Stimulated activated CD8-positive, alpha-beta memory T cell treated with anti-CD3 and anti-CD28 coated beads, Interleukin-4, amount 100 ng/mL, for 4 hours (primary cell): Measurements from ENCODE around the gene CYP17A1.
"Not testable (repeated sequence)": the region's sequence is repeated elsewhere in the genome, so short reads cannot be mapped to it uniquely, and the experiment has no call there.

ENCODE experiments used
- DNase-seq, 2 donors: peaks; one replicate each; pipeline ENCODE4 v3.0.0-alpha.2; 2020; ENCODE audit warnings: low read depth in 2 of 2, low spot score in 1 of 2

CYP17A1 gene

GRCh38 chr10:102837230-102837721 is at the start of gene CYP17A1:
Gene CYP17A1, minus strand, starts transcription at chr10:102837413. Its CDS starts 52 bp downstream, at chr10:102837361.
- no peak for DNase-seq

DNA sequence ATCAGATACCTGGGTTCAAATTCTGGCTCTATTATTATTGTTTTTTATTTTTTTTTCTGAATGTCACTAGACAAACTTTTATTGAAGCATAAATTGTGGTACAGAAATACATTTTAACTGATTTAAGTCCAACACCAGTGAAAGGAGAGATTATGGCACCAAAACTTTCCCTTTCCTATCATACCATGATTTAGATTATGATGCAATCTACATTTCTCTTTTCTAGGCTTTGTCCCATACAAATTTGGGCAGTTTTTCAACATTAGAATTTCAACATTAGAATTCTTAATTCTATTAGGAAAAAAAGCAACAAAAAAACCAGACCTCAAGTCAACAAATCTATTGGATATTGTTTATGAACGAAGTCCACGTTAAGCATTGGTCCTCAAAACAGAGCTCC is 43.0 kb upstream of the CYP17A1 start:
- no peak for DNase-seq

DNA sequence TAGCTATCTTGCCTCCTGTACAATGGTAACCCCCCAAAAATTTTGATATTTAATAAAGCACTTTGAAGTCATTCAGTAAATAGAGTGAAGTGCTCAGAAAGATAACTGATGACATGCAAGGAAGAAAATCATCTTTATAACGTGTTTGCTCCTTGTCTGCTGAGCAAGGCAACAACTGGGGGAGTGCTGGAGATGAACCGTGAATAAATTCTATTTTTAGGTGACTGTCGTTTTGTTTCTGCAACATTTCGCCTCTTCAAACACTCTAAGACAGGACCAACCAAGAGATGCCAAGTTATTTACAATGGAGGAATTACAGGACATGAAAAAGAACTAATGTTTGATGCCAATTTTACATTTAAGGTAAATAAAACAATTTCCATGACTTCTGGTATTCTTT is 41.4 kb upstream of the CYP17A1 start:
- no peak for DNase-seq

DNA sequence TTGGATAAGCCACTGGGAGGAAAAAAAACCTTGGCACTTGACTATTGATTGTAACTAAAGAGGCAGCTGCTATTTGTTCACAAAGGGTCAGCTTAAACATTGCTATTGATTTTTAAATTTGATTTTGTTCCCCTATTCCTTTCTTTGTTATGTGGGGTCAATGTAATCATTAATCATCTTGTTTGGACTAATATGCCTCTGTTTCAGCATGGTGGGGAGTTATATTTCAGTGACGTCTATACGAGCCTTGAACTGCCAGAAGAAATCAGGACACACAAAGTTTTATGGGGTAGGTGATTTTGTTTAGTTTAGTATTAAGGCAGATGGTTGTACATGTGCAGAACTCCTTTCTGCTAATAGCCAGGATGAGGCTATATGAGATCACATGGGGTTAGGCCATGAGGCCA is 39.5 kb upstream of the CYP17A1 start:
- DNase-seq = no peak

DNA sequence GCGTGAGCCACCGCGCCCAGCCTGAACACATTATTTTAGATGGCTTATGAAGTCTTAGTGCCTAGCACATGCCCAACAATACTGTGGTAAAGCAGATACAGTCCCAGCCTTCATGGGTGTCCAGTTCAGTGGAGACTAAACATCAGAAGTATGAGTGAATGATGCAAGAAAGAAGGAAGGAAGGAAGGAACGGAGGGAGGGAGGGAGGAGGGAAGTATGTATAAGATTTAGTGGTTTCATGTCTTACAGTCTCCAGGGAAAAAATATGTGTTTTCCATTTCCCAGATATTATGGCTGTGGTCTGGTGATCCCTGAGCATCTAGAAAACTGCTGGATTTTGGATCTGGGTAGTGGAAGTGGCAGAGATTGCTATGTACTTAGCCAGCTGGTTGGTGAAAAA is 35.0 kb upstream of the CYP17A1 start:
- no peak for DNase-seq

DNA sequence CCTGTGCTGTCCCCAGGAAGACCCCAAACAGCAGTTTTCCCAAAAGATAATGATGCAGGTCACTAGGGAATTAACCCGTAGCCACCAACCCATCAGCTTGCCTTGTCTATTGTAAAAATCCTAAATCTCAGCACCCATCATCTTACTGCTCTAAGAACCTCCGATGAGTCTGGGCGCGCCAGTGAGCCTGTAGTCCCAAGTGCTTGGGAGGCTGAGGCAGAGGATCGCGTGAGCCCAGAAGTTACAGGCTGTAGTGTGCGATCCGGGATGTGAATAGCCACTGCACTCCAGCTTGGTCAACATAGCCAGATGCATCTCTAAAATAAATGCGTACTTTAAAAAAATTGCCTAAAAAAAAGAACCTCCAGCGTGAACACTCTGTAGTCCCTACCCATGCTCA is 33.0 kb upstream of the CYP17A1 start:
- DNase-seq = no peak

GRCh38 chr10:102869258-102870198 is 32.3 kb upstream of the CYP17A1 start, which contains the start of gene AS3MT:
Gene AS3MT, plus strand, starts transcription at chr10:102869470. Its CDS starts 123 bp downstream, at chr10:102869593.
- no peak for DNase-seq

GRCh38 chr10:102868911-102869257 is 31.7 kb upstream of the CYP17A1 start:
- DNase-seq = no peak

- no peak for DNase-seq
Observed at GRCh38 chr10:102865620-102866019, 28.4 kb upstream of the CYP17A1 start.

- no peak for DNase-seq
Observed at GRCh38 chr10:102863660-102864059, 26.4 kb upstream of the CYP17A1 start.

- DNase-seq = no peak
Observed at GRCh38 chr10:102859911-102860310, 22.7 kb upstream of the CYP17A1 start.

GRCh38 chr10:102856758-102857424 is 19.7 kb upstream of the CYP17A1 start:
- DNase-seq = no peak

GRCh38 chr10:102855731-102856436 is 18.7 kb upstream of the CYP17A1 start:
- DNase-seq = not testable (repeated sequence)

GRCh38 chr10:102853237-102853636 is 16.0 kb upstream of the CYP17A1 start:
- not testable (repeated sequence) for DNase-seq

GRCh38 chr10:102850025-102850518 is 12.9 kb upstream of the CYP17A1 start:
- no peak for DNase-seq

GRCh38 chr10:102845352-102845902 is 8.2 kb upstream of the CYP17A1 start:
- DNase-seq = no peak

GRCh38 chr10:102844190-102844776 is 7.1 kb upstream of the CYP17A1 start:
- not testable (repeated sequence) for DNase-seq

DNA sequence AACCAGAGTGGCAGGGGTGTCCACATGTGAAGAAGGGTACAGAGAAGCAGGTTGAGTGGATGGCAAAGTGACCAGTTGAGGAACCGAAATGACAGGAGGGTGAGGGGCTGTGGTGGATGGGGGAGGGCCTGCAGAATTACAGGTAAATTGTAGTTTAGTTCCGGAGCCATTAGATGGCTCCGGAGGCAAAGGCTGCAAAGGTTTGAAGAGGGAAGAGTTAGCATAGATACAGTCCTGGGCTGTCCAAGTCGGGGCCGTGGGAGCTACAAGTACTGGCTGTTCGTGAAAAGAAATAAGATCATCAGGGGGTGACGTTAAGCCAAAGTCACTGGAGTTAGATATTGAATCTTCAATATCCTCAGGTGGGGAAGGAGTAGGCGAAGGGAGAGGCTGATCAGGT is 5.9 kb upstream of the CYP17A1 start:
- not testable (repeated sequence) for DNase-seq

GRCh38 chr10:102841827-102842345 is 4.7 kb upstream of the CYP17A1 start:
- no peak for DNase-seq

- not testable (repeated sequence) for DNase-seq
Observed at GRCh38 chr10:102838276-102838927, 1.2 kb upstream of the CYP17A1 start.
